ENCODE data around the gene CTNNBL1. TPM values are rescaled to one million over a fixed set of nuclear protein-coding genes. Genes with fewer than 3 reads are reported as not detected.

The CTNNBL1 gene
- total and polyA plus RNA-seq, 2 of the 4 experiments (the other 2 are of a cell fraction), result 29.9 to 34.1 TPM

DNA sequence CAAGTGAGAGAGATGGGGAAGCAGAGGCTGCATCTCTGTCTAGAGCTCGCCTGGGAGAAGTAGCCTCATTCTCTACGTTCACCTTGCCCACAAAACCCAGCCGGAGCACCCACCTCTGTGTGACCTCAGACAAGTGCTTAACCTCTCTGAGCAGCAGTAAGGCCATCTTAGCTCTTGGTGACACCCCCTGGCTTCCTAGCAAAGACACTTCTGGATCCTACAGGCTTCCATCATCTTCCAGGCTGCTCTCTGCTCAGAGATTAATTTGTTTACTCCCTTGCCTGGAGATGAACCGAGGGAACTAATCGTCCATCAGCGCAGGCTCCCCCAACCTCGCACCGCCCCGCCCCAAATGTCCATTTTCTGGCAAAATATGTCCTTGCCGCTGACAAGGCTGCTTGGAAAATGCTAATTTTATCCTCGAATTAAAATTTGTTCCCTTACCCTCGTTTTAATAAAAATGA lies 24.0 kb upstream of the CTNNBL1 start:
- no TSS peak for BruUV-seq (replicated peaks)
- Histone ChIP-seq H3K4ac (ENCODE audit: low read depth, low read length) (no peak overlapping the region), H3K79me1 (ENCODE audit: low read depth in 1 of 2, low read length in 2 of 2) (no peaks in the 10 kb centered on the region), H3K23ac (ENCODE audit: low read depth, low read length) (no peak overlapping the region), H3K4me3 (ENCODE audit: insufficient read depth, low read depth, low read length) (no peak overlapping the region), H3K9me1 (ENCODE audit: insufficient read depth, low read length) (0 out of 2 replicates have a peak, but pooled peaks cover 2% of the 10 kb centered on the region), H4K5ac (ENCODE audit: low read depth, low read length) (no peak overlapping the region), H2AK9ac (replicated peaks; ENCODE audit: low read depth, low read length, poor library complexity) (no peak overlapping the region), H4K20me1 (ENCODE audit: insufficient read depth, low read length) (no peaks in the 10 kb centered on the region), H3K27me3 (ENCODE audit: control insufficient read depth, insufficient read depth, low read length) (peaks cover 42% of the 10 kb centered on the region), H2BK20ac (ENCODE audit: low read depth, low read length) (no peak overlapping the region), H2BK5ac (ENCODE audit: low read depth, low read length, poor library complexity, severe bottlenecking) (no peak overlapping the region), H2AFZ (replicated peaks; ENCODE audit: low read length, poor library complexity) (no peak overlapping the region), H3K56ac (ENCODE audit: extremely low read depth, insufficient read depth, low read length) (no peak overlapping the region), H2BK120ac (ENCODE audit: low read depth, low read length) (no peak overlapping the region), H3K4me2 (ENCODE audit: low read depth, low read length) (no peak overlapping the region), H3K9ac (ENCODE audit: low read depth, low read length) (no peak overlapping the region), H3K9me3 (ENCODE audit: control insufficient read depth, insufficient read depth, low read length) (no peaks in the 10 kb centered on the region), H4K8ac (ENCODE audit: low read depth in 2 of 2, low read length in 2 of 2) (no peak overlapping the region), H3K18ac (ENCODE audit: low read depth, low read length) (no peak overlapping the region), H3K36me3 (ENCODE audit: control insufficient read depth, insufficient read depth, low read length) (no peaks in the 10 kb centered on the region), H3K14ac (replicated peaks; ENCODE audit: low read depth, low read length) (no peak overlapping the region), H2BK15ac (ENCODE audit: low read depth, low read length) (no peak overlapping the region), H3K4me1 (ENCODE audit: control insufficient read depth, insufficient read depth, low read length) (no peaks in the 10 kb centered on the region), H3K27ac (ENCODE audit: insufficient read depth, low read length) (no peak overlapping the region), H4K91ac (ENCODE audit: insufficient read depth, low read depth, low read length) (no peak overlapping the region), H2AK5ac (ENCODE audit: low read depth, low read length) (no peak overlapping the region)
- WGBS, 2 experiments (ENCODE audit: extremely low coverage in 2 of 2, insufficient read length in 1 of 2), result 54% methylated on average over 9 of the region's 12 CpGs; no CpG with 5 or more reads in 1 of the 2 experiments
- no peak for TF ChIP-seq RCOR1 (IDR thresholded peaks at IDR 0.05; ENCODE audit: insufficient replicate concordance, low read length)
- dilution Hi-C loops (cut with HindIII; ENCODE audit: low sequenced_read_pairs, unreplicated experiment), result no loop called here
- DNase-seq, result no peak
- intact Hi-C loops (cut with micrococcal nuclease), result no loop called here
- ChIA-PET POLR2A (ENCODE audit: unreplicated experiment) (no interaction called here), CTCF (no interaction called here)
- no peak for ATAC-seq (ENCODE audit: low read depth)
- in situ Hi-C loops (cut with MboI; ENCODE audit: low sequenced_read_pairs), result no loop called here
